GM11168 (cell line): ENCODE measurements around the gene DEPDC5.
"Not testable (repeated sequence)": the region's sequence is repeated elsewhere in the genome, so short reads cannot be mapped to it uniquely, and the experiment has no call there.

Source experiments
- in situ Hi-C: fragments of 300-500 bp; cut with MboI; formaldehyde crosslinking; loops from one replicate; pipeline ENCODE4 v1.12.0; 2022; ENCODE audit warnings: low sequenced_read_pairs; ENCODE audit not compliant: unreplicated experiment

Gene DEPDC5

GRCh38 chr22:31812977-31813605 is 59.3 kb downstream of the DEPDC5 start:
- in situ Hi-C loops, result no loop called here

DNA sequence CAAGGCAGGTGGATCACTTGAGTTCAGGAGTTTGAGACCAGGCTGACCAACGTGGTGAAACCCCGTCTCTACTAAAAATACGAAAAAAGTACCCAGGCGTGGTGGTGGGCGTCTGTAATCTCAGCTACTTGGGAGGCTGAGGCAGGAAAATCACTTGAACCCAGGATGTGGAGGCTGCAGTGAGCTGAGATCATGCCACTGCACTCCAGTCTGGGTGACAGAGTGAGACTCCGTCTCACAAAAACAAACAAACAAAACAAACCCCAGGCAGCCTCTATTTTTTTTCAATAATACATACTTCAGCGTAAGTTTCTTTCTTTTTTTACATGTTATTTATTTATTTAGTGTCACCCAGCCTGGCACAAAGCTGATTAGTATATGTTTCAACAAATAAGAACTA is 60.1 kb downstream of the DEPDC5 start:
- in situ Hi-C loops, result not testable (repeated sequence)

DNA sequence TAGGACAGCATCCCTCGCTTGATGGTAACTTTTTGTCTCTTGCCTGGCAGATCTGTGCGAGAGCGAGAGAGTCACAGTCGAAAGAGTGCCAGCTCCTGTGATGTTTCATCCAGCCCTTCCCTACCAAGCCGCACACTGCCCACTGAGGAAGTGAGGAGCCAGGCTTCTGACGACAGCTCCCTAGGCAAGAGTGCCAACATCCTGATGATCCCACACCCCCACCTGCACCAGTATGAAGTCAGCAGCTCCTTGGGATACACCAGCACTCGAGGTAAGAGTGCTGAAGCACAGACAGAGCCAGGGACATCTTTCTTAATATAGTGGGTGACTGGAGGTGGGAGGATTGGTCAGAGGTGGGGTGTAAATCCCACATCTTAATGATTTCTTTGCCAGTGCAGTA is 61.1 kb downstream of the DEPDC5 start:
- in situ Hi-C loops, result no loop called here

DNA sequence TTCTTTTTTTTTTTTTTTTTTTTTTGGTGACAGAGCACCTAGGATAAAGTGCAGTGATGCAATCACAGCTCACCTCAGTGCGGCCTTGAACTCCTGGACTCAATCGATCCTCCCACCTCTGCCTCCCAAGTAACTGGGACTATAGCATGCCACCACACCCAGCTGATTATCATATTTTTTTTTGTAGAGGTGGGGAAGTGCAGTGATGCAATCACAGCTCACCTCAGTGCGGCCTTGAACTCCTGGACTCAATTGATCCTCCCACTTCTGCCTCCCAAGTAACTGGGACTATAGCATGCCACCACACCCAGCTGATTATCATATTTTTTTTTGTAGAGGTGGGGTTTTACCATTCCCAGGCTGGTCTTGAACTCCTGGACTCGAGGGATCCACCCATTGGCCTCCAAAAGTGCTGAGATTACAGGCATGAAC is 61.6 kb downstream of the DEPDC5 start:
- in situ Hi-C loops, result not testable (repeated sequence)

DNA sequence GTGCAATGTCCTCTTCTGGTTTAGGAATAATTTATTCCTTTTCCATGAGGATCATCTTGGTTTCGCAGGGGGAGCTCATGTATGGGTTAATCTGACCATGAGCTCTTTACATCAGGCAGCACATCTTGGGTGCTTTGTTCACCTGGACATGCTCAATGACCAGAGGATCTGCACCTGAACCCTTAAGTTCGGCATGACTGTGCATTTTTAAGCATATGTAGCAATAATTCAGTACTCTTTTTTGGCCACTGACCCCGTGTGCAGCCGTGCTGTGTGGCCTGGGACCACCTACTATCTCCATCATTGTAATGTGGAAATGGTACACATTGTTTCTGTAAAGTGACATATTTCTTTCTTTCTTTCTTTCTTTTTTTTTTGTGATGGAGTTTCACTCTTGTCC is 62.9 kb downstream of the DEPDC5 start:
- in situ Hi-C loops, result no loop called here

DNA sequence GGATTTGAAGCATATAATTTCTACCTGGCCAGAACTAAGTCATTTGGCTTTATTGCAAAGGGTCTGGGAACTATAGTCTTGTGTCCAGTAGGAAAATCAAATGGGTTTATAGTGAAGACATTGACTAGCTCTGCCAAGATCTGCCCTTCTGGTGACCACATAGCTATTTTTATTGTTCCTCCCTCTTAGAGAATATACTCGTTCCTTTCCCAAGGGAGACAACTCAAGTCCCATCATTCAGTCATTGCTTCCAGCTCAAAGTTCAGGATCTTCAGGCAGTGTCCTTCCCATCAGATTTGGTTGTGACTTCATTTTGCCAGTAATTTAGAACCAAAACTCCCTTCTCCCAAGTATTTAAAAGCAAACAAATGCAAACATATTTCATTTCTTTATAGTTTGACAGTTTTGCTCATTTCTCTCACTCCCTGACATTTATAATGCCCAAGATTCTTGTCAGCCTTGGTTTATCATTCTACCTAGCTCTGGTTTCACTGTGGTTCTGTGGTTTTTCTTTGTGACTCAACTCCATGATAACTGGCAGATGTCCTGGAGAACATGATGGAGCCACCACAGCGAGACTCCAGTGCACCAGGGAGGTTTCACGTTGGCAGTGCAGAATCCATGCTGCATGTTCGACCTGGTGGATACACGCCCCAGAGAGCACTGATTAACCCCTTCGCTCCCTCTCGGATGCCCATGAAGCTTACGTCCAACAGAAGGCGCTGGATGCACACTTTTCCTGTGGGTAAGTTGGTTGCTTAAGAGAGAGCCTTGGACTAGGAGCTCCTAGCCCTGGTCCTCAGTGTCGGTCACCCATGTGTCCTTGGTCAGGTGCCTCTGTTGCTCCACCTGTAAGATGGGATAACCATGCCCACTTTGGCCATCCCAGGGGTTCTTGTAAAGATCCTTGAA is 64.9 kb downstream of the DEPDC5 start:
- in situ Hi-C loops, result no loop called here

GRCh38 chr22:31820655-31821054 is 66.8 kb downstream of the DEPDC5 start:
- in situ Hi-C loops, result no loop called here

GRCh38 chr22:31821572-31821971 is 67.8 kb downstream of the DEPDC5 start:
- in situ Hi-C loops, result no loop called here

GRCh38 chr22:31822523-31822922 is 68.7 kb downstream of the DEPDC5 start:
- in situ Hi-C loops, result no loop called here

- in situ Hi-C loops, result no loop called here
These were observed 71.7 kb downstream of the DEPDC5 start for GRCh38 chr22:31825513-31825912.

DNA sequence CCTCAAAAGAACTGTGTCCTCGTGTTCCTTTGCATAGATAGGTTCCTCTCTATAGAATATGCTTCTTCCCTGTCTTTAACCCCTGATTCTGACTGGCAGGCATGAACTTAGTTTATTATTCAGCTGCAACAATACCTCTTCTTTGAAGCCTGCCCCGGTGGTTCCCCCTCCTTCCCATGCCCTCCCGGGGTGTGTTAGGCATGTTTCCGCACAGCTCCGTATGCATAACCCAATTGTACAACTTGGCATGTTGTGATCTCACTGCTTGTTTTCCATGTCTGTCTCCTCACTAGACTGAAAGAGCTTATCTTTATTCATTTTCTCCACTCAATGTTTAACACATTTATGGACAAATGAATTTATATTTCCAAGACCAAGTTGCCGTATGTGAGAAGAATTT is 72.6 kb downstream of the DEPDC5 start:
- in situ Hi-C loops, result no loop called here

GRCh38 chr22:31828739-31829138 is 74.9 kb downstream of the DEPDC5 start:
- in situ Hi-C loops, result no loop called here

- in situ Hi-C loops, result no loop called here
These were observed 75.7 kb downstream of the DEPDC5 start for GRCh38 chr22:31829505-31829904.

- in situ Hi-C loops, result no loop called here
These were observed 76.9 kb downstream of the DEPDC5 start for GRCh38 chr22:31830721-31831070.

DNA sequence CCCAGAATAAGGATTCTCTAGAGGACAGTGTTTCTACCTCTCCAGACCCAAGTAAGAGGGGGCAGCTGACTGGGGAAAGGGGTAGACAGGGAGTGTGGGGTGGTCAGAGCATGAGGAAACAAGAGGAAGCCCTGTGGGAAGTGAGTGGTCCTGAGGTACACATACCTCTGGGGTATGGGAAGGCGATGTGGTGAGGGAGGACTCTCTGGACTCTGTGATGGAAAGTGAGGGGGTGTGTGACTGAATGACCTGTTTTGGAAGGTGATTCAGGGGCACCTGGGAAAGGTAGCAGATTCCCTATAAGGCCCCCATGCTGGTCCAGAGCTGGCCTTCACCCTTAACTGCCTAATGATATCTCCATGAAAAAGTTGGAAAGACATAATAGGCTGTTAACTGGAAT is 80.1 kb downstream of the DEPDC5 start:
- in situ Hi-C loops, result no loop called here

DNA sequence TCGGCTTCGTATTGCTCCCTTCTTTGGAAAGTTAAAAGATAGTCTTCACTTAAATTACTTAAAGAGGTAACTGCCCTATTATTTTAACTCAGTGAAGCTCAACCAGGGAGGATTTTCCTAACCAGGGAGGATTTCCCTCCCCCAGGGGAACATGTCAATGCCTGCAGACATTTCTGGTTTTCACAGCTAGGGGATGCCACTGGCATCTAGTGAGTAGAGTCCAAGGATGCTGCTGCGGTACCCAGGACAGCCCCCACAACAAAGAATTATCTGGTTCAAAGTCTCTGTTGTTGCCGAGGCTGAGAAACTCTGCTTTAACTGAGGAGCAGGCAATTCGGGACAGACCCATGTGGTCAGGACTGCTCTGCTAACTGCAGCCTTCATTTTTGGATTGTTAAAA is 82.2 kb downstream of the DEPDC5 start:
- in situ Hi-C loops, result no loop called here

- in situ Hi-C loops, result no loop called here
These were observed 85.1 kb downstream of the DEPDC5 start for GRCh38 chr22:31838917-31839316.

DNA sequence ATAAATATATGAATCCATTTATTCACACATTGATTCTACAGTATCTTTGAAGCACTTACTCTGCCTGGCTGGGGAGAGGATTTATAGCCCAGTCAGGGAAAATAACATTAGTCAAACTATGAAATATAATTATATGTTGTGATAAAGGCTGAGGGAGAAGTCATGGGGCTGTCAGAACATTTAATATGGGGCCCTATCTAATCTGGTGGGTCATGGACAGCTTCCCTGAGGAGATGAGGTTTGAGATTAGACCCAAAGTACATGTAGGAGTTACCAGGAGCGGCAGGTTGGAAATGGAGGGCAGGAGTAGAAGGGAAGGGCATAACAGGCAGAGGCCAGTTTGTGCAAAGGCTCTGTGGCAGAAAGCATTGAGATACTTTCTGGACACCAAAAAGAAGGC is 86.2 kb downstream of the DEPDC5 start:
- in situ Hi-C loops, result no loop called here

GRCh38 chr22:31840585-31840984 is 86.8 kb downstream of the DEPDC5 start:
- in situ Hi-C loops, result no loop called here

GRCh38 chr22:31841078-31841827 is 87.4 kb downstream of the DEPDC5 start:
- in situ Hi-C loops, result no loop called here

DNA sequence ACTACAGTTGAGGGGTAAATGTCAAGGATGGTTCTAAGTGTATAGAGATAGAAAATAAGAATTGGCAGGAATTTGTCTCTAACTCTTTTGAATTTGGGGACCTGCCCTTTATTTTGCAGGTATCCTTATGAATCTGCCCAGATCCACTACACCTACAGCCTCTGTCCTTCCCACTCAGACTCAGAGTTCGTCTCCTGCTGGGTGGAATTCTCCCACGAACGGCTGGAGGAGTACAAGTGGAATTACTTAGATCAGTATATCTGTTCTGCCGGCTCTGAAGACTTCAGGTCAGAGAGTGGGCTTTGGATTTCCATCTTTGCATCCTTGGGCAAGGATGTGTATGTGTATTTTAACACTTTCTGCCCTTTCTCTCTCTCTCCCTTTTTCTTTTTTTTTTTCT is 89.7 kb downstream of the DEPDC5 start:
- in situ Hi-C loops, result no loop called here
